HEK293 (cell line): ENCODE results near the gene MXI1.

Experiments
- ZBTB20 ChIP-seq: fragments of 450-650 bp; formaldehyde crosslinking; IDR thresholded peaks from 2 replicates; pipeline ENCODE4 v1.5.1; 2016; ENCODE audit warnings: missing biosample characterization, missing genetic modification characterization
- ZNF239 ChIP-seq: fragments of 450-650 bp; formaldehyde crosslinking; IDR thresholded peaks from 2 replicates; pipeline ENCODE4 v1.5.1; 2016; ENCODE audit warnings: missing biosample characterization, missing genetic modification characterization
- ZNF274 ChIP-seq, 2 experiments: fragments of 200-500 bp in 1 of 2; fragments of 450-650 bp in 1 of 2; sonication (Bioruptor generic) in 1 of 2; formaldehyde crosslinking in 1 of 2; IDR thresholded peaks; 2 replicates each; pipeline versions ENCODE4 v1.5.1 to v1.6.1; 2014 to 2016; ENCODE audit warnings: borderline replicate concordance in 1 of 2, inconsistent platforms in 1 of 2, low read length in 1 of 2, missing biosample characterization in 1 of 2, missing genetic modification characterization in 1 of 2
- ZNF610 ChIP-seq: fragments of 450-650 bp; formaldehyde crosslinking; IDR thresholded peaks from 2 replicates; pipeline ENCODE4 v1.5.1; 2016; ENCODE audit warnings: missing biosample characterization, missing genetic modification characterization, borderline replicate concordance
- ZNF768 ChIP-seq: fragments of 450-650 bp; formaldehyde crosslinking; IDR thresholded peaks from 2 replicates; pipeline ENCODE4 v1.5.1; 2018; ENCODE audit warnings: missing biosample characterization, mild to moderate bottlenecking, missing genetic modification characterization
- ZSCAN16 ChIP-seq: fragments of 450-650 bp; formaldehyde crosslinking; IDR thresholded peaks from 2 replicates; pipeline ENCODE4 v1.5.1; 2016; ENCODE audit warnings: missing biosample characterization, missing genetic modification characterization
- TF ChIP-seq, protein P1 (sequence below): fragments of 450-650 bp; formaldehyde crosslinking; IDR thresholded peaks from 2 replicates; pipeline ENCODE4 v1.5.1; 2016; ENCODE audit warnings: missing biosample characterization, missing genetic modification characterization
- TF ChIP-seq, protein P2 (sequence below): fragments of 450-650 bp; formaldehyde crosslinking; IDR thresholded peaks from 2 replicates; pipeline ENCODE4 v1.5.1; 2016; ENCODE audit warnings: missing biosample characterization, missing genetic modification characterization
- TF ChIP-seq, protein P3 (sequence below): fragments of 450-650 bp; formaldehyde crosslinking; IDR thresholded peaks from 2 replicates; pipeline ENCODE4 v1.5.1; 2016; ENCODE audit warnings: missing biosample characterization, missing genetic modification characterization
- TF ChIP-seq, protein P4 (sequence below): fragments of 450-650 bp; formaldehyde crosslinking; IDR thresholded peaks from 2 replicates; pipeline ENCODE4; 2016; ENCODE audit warnings: missing biosample characterization, missing genetic modification characterization
- TF ChIP-seq, protein P5 (sequence below): fragments of 450-650 bp; formaldehyde crosslinking; IDR thresholded peaks from 2 replicates; pipeline ENCODE4 v1.5.1; 2016; ENCODE audit warnings: missing biosample characterization, missing genetic modification characterization
- TF ChIP-seq, protein P6 (sequence below): fragments of 450-650 bp; formaldehyde crosslinking; IDR thresholded peaks from 2 replicates; pipeline ENCODE4 v1.5.1; 2016; ENCODE audit warnings: missing biosample characterization, missing genetic modification characterization
- TF ChIP-seq, protein P7 (sequence below): sonication (generic); formaldehyde crosslinking; IDR thresholded peaks from 2 replicates; pipeline ENCODE4 v1.8.1; 2022; ENCODE audit warnings: mild to moderate bottlenecking, moderate library complexity, missing genetic modification reagents

DNA sequence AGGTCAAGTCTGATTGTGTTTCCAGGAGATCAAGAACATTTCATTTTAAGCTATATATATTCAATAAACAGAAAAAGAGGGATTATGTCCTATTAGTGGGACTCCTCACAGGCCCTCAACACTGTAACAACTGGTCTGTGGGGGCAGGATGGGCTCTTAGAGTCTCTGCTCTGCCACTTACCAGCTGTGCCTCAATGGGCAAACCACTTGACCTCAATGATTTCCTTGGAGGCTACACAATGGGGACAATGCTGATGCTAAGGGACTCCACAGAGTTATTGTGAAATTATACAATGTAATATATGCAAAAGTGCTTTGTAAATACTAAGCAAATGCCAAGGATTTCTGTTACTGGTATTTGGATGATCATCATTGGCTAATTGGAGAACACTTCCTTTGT lies 33.2 kb upstream of the MXI1 start:
- TF ChIP-seq ZNF768 (tag by site-specific recombination): no peak
- TF ChIP-seq, protein P1, sequence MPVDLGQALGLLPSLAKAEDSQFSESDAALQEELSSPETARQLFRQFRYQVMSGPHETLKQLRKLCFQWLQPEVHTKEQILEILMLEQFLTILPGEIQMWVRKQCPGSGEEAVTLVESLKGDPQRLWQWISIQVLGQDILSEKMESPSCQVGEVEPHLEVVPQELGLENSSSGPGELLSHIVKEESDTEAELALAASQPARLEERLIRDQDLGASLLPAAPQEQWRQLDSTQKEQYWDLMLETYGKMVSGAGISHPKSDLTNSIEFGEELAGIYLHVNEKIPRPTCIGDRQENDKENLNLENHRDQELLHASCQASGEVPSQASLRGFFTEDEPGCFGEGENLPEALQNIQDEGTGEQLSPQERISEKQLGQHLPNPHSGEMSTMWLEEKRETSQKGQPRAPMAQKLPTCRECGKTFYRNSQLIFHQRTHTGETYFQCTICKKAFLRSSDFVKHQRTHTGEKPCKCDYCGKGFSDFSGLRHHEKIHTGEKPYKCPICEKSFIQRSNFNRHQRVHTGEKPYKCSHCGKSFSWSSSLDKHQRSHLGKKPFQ: no peak
- no peak for TF ChIP-seq ZNF274 (IDR thresholded peaks at IDR 0.05; ENCODE audit: low read length)
- no peak for TF ChIP-seq ZNF274 (tag by site-specific recombination; IDR thresholded peaks at IDR 0.05; ENCODE audit: borderline replicate concordance)
- TF ChIP-seq, protein P2, sequence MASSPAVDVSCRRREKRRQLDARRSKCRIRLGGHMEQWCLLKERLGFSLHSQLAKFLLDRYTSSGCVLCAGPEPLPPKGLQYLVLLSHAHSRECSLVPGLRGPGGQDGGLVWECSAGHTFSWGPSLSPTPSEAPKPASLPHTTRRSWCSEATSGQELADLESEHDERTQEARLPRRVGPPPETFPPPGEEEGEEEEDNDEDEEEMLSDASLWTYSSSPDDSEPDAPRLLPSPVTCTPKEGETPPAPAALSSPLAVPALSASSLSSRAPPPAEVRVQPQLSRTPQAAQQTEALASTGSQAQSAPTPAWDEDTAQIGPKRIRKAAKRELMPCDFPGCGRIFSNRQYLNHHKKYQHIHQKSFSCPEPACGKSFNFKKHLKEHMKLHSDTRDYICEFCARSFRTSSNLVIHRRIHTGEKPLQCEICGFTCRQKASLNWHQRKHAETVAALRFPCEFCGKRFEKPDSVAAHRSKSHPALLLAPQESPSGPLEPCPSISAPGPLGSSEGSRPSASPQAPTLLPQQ (tag by site-specific recombination): no peak
- TF ChIP-seq ZNF610 (tag by site-specific recombination): no peak
- no peak for TF ChIP-seq ZSCAN16
- TF ChIP-seq, protein P3, sequence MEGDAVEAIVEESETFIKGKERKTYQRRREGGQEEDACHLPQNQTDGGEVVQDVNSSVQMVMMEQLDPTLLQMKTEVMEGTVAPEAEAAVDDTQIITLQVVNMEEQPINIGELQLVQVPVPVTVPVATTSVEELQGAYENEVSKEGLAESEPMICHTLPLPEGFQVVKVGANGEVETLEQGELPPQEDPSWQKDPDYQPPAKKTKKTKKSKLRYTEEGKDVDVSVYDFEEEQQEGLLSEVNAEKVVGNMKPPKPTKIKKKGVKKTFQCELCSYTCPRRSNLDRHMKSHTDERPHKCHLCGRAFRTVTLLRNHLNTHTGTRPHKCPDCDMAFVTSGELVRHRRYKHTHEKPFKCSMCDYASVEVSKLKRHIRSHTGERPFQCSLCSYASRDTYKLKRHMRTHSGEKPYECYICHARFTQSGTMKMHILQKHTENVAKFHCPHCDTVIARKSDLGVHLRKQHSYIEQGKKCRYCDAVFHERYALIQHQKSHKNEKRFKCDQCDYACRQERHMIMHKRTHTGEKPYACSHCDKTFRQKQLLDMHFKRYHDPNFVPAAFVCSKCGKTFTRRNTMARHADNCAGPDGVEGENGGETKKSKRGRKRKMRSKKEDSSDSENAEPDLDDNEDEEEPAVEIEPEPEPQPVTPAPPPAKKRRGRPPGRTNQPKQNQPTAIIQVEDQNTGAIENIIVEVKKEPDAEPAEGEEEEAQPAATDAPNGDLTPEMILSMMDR (tag by site-specific recombination): no peak
- TF ChIP-seq, protein P4, sequence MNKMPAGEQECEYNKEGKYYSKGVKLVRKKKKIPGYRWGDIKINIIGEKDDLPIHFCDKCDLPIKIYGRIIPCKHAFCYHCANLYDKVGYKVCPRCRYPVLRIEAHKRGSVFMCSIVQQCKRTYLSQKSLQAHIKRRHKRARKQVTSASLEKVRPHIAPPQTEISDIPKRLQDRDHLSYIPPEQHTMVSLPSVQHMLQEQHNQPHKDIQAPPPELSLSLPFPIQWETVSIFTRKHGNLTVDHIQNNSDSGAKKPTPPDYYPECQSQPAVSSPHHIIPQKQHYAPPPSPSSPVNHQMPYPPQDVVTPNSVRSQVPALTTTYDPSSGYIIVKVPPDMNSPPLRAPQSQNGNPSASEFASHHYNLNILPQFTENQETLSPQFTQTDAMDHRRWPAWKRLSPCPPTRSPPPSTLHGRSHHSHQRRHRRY (tag by site-specific recombination): no peak
- no peak for TF ChIP-seq ZNF239 (tag by site-specific recombination)
- TF ChIP-seq ZBTB20 (tag by site-specific recombination): no peak
- TF ChIP-seq, protein P5, sequence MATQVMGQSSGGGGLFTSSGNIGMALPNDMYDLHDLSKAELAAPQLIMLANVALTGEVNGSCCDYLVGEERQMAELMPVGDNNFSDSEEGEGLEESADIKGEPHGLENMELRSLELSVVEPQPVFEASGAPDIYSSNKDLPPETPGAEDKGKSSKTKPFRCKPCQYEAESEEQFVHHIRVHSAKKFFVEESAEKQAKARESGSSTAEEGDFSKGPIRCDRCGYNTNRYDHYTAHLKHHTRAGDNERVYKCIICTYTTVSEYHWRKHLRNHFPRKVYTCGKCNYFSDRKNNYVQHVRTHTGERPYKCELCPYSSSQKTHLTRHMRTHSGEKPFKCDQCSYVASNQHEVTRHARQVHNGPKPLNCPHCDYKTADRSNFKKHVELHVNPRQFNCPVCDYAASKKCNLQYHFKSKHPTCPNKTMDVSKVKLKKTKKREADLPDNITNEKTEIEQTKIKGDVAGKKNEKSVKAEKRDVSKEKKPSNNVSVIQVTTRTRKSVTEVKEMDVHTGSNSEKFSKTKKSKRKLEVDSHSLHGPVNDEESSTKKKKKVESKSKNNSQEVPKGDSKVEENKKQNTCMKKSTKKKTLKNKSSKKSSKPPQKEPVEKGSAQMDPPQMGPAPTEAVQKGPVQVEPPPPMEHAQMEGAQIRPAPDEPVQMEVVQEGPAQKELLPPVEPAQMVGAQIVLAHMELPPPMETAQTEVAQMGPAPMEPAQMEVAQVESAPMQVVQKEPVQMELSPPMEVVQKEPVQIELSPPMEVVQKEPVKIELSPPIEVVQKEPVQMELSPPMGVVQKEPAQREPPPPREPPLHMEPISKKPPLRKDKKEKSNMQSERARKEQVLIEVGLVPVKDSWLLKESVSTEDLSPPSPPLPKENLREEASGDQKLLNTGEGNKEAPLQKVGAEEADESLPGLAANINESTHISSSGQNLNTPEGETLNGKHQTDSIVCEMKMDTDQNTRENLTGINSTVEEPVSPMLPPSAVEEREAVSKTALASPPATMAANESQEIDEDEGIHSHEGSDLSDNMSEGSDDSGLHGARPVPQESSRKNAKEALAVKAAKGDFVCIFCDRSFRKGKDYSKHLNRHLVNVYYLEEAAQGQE (tag by site-specific recombination): no peak
- TF ChIP-seq, protein P6, sequence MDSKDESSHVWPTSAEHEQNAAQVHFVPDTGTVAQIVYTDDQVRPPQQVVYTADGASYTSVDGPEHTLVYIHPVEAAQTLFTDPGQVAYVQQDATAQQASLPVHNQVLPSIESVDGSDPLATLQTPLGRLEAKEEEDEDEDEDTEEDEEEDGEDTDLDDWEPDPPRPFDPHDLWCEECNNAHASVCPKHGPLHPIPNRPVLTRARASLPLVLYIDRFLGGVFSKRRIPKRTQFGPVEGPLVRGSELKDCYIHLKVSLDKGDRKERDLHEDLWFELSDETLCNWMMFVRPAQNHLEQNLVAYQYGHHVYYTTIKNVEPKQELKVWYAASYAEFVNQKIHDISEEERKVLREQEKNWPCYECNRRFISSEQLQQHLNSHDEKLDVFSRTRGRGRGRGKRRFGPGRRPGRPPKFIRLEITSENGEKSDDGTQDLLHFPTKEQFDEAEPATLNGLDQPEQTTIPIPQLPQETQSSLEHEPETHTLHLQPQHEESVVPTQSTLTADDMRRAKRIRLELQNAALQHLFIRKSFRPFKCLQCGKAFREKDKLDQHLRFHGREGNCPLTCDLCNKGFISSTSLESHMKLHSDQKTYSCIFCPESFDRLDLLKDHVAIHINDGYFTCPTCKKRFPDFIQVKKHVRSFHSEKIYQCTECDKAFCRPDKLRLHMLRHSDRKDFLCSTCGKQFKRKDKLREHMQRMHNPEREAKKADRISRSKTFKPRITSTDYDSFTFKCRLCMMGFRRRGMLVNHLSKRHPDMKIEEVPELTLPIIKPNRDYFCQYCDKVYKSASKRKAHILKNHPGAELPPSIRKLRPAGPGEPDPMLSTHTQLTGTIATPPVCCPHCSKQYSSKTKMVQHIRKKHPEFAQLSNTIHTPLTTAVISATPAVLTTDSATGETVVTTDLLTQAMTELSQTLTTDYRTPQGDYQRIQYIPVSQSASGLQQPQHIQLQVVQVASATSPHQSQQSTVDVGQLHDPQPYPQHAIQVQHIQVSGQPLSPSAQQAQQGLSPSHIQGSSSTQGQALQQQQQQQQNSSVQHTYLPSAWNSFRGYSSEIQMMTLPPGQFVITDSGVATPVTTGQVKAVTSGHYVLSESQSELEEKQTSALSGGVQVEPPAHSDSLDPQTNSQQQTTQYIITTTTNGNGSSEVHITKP (tag by site-specific recombination): no peak
- TF ChIP-seq, protein P7, sequence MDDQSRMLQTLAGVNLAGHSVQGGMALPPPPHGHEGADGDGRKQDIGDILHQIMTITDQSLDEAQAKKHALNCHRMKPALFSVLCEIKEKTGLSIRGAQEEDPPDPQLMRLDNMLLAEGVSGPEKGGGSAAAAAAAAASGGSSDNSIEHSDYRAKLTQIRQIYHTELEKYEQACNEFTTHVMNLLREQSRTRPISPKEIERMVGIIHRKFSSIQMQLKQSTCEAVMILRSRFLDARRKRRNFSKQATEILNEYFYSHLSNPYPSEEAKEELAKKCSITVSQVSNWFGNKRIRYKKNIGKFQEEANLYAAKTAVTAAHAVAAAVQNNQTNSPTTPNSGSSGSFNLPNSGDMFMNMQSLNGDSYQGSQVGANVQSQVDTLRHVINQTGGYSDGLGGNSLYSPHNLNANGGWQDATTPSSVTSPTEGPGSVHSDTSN (CRISPR knock-in tag): no peak
